ENCODE results near the gene ACADS. TPM values are rescaled to one million over a fixed set of nuclear protein-coding genes. Genes with fewer than 3 reads are reported as not detected.

The ACADS gene
- polyA plus RNA-seq, 1 donor from 2014 or later: 3.6 TPM

DNA sequence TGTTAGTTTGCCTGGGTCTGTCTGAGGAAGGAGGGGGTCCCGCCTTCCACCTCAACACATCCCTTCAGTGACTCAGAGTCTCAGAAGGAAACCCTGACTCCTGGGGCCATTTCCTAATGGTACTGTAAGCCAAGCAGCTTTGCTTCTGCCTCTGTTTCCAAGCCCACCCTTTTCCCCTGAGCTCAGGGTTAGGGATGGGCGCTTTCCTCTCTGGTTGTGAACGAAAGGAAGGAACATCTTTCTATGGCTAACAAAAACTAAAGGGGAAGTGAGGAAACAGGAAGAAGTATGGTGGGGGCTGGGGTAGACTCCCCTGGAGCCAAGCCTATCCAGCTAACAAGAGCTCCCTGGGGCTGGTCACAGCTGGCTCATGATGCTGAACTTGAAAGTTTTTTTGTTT lies 27.0 kb upstream of the ACADS start:
- Histone ChIP-seq H4K20me1 (ENCODE audit: insufficient read depth) (no peaks in the 10 kb centered on the region), H3K36me3 (ENCODE audit: insufficient read depth, low read length) (peaks cover 5% of the 10 kb centered on the region), H3K9me3 (ENCODE audit: low read length) (no peaks in the 10 kb centered on the region), H3K9me2 (ENCODE audit: insufficient read depth, low read length) (no peaks in the 10 kb centered on the region), H3K79me2 (replicated peaks; ENCODE audit: insufficient read depth, low read length) (no peaks in the 10 kb centered on the region), H3K4me2 (ENCODE audit: low read length) (no peak overlapping the region), H3K27ac (ENCODE audit: low read length) (no peak overlapping the region), H3K27me3 (ENCODE audit: insufficient read depth, low read depth, low read length) (no peaks in the 10 kb centered on the region), H3K9ac (ENCODE audit: low read length) (no peak overlapping the region), H2AFZ (ENCODE audit: low read depth, low read length) (no peak overlapping the region), H3K4me3 (ENCODE audit: low read length) (no peak overlapping the region), H3F3A (ENCODE audit: insufficient read depth, low read length, poor library complexity, severe bottlenecking) (no peaks in the 10 kb centered on the region)
- TF ChIP-seq RAD21 (conservative IDR thresholded peaks at IDR 0.05) (no peak), MXI1 (conservative IDR thresholded peaks at IDR 0.05; ENCODE audit: poor library complexity, severe bottlenecking) (no peak), EZH2 (IDR thresholded peaks at IDR 0.05; ENCODE audit: borderline replicate concordance, insufficient read depth, low read length, poor library complexity, severe bottlenecking) (no peak), EP300 (conservative IDR thresholded peaks at IDR 0.05; ENCODE audit: poor library complexity, severe bottlenecking) (no peak), POLR2AphosphoS5 (IDR thresholded peaks at IDR 0.05) (no peak), TAF1 (IDR thresholded peaks at IDR 0.05; ENCODE audit: low read depth) (no peak)
- TF ChIP-seq, protein P1, sequence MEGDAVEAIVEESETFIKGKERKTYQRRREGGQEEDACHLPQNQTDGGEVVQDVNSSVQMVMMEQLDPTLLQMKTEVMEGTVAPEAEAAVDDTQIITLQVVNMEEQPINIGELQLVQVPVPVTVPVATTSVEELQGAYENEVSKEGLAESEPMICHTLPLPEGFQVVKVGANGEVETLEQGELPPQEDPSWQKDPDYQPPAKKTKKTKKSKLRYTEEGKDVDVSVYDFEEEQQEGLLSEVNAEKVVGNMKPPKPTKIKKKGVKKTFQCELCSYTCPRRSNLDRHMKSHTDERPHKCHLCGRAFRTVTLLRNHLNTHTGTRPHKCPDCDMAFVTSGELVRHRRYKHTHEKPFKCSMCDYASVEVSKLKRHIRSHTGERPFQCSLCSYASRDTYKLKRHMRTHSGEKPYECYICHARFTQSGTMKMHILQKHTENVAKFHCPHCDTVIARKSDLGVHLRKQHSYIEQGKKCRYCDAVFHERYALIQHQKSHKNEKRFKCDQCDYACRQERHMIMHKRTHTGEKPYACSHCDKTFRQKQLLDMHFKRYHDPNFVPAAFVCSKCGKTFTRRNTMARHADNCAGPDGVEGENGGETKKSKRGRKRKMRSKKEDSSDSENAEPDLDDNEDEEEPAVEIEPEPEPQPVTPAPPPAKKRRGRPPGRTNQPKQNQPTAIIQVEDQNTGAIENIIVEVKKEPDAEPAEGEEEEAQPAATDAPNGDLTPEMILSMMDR (IDR thresholded peaks at IDR 0.05; ENCODE audit: poor library complexity, severe bottlenecking): no peak

DNA sequence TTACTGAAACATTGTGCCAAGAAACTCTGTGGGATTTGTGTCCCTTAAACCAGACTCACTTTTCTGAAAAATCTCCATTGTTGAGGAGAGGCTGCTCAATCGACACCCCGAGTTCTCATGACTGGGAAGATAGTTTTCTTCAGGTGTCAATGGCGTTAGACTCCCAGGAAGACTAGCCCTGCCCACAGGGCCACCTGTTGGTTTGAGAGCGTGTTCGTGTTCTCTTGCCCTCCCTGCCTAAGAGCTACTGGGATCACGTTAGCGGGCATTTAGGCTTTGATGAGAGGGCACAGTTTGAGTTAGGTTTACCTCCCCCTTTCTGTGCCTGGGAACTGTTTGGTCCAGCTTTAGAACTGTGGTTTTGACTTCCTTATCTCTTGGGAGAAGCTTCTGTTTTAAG lies 26.1 kb upstream of the ACADS start:
- Histone ChIP-seq H3K27ac (ENCODE audit: low read length) (no peak overlapping the region), H3F3A (ENCODE audit: insufficient read depth, low read length, poor library complexity, severe bottlenecking) (no peaks in the 10 kb centered on the region), H3K4me3 (ENCODE audit: low read length) (no peak overlapping the region), H3K4me2 (ENCODE audit: low read length) (no peak overlapping the region), H3K79me2 (replicated peaks; ENCODE audit: insufficient read depth, low read length) (no peaks in the 10 kb centered on the region), H3K27me3 (ENCODE audit: insufficient read depth, low read depth, low read length) (no peaks in the 10 kb centered on the region), H3K9me3 (ENCODE audit: low read length) (no peaks in the 10 kb centered on the region), H4K20me1 (ENCODE audit: insufficient read depth) (no peaks in the 10 kb centered on the region), H3K9me2 (ENCODE audit: insufficient read depth, low read length) (no peaks in the 10 kb centered on the region), H3K9ac (ENCODE audit: low read length) (no peak overlapping the region), H2AFZ (ENCODE audit: low read depth, low read length) (no peak overlapping the region), H3K36me3 (ENCODE audit: insufficient read depth, low read length) (no peaks in the 10 kb centered on the region)
- TF ChIP-seq, protein P1 (IDR thresholded peaks at IDR 0.05; ENCODE audit: poor library complexity, severe bottlenecking): no peak
- TF ChIP-seq SMC3 (conservative IDR thresholded peaks at IDR 0.05; ENCODE audit: poor library complexity) (no peak), MXI1 (conservative IDR thresholded peaks at IDR 0.05; ENCODE audit: poor library complexity, severe bottlenecking) (no peak), TAF1 (IDR thresholded peaks at IDR 0.05; ENCODE audit: low read depth) (no peak), RAD21 (conservative IDR thresholded peaks at IDR 0.05) (no peak), POLR2AphosphoS5 (IDR thresholded peaks at IDR 0.05) (no peak), EP300 (conservative IDR thresholded peaks at IDR 0.05; ENCODE audit: poor library complexity, severe bottlenecking) (no peak), EZH2 (IDR thresholded peaks at IDR 0.05; ENCODE audit: borderline replicate concordance, insufficient read depth, low read length, poor library complexity, severe bottlenecking) (no peak)
- TF ChIP-seq, protein P2, sequence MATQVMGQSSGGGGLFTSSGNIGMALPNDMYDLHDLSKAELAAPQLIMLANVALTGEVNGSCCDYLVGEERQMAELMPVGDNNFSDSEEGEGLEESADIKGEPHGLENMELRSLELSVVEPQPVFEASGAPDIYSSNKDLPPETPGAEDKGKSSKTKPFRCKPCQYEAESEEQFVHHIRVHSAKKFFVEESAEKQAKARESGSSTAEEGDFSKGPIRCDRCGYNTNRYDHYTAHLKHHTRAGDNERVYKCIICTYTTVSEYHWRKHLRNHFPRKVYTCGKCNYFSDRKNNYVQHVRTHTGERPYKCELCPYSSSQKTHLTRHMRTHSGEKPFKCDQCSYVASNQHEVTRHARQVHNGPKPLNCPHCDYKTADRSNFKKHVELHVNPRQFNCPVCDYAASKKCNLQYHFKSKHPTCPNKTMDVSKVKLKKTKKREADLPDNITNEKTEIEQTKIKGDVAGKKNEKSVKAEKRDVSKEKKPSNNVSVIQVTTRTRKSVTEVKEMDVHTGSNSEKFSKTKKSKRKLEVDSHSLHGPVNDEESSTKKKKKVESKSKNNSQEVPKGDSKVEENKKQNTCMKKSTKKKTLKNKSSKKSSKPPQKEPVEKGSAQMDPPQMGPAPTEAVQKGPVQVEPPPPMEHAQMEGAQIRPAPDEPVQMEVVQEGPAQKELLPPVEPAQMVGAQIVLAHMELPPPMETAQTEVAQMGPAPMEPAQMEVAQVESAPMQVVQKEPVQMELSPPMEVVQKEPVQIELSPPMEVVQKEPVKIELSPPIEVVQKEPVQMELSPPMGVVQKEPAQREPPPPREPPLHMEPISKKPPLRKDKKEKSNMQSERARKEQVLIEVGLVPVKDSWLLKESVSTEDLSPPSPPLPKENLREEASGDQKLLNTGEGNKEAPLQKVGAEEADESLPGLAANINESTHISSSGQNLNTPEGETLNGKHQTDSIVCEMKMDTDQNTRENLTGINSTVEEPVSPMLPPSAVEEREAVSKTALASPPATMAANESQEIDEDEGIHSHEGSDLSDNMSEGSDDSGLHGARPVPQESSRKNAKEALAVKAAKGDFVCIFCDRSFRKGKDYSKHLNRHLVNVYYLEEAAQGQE (IDR thresholded peaks at IDR 0.05; ENCODE audit: borderline replicate concordance): no peak

Measured in neural cell (in vitro differentiated cells).